ENCODE data around the gene RAP1GDS1.
"Not testable (repeated sequence)": the region's sequence is repeated elsewhere in the genome, so short reads cannot be mapped to it uniquely, and the experiment has no call there.

The RAP1GDS1 gene

GRCh38 chr4:98446499-98447375 lies 185.6 kb downstream of the RAP1GDS1 start:
- no peak for DNase-seq

DNA sequence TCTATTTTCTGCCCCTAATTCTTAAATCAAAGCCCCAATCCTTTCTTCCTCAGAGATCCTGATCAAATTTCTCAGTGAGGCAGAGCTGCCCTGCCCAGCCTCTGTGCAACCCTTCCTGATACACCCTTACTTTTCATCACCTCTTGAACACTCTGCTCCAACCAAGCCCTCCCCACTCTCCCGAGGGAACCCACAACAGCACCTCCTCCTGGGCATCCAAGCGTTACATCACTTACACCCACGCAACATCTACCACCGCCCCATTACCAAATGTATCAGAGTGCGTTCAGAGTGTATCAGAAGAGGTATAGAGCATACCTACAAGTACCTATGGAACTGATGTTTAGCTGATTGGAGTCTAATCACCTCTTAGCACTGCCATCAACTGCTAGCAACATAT lies 186.5 kb downstream of the RAP1GDS1 start:
- no peak for DNase-seq

DNA sequence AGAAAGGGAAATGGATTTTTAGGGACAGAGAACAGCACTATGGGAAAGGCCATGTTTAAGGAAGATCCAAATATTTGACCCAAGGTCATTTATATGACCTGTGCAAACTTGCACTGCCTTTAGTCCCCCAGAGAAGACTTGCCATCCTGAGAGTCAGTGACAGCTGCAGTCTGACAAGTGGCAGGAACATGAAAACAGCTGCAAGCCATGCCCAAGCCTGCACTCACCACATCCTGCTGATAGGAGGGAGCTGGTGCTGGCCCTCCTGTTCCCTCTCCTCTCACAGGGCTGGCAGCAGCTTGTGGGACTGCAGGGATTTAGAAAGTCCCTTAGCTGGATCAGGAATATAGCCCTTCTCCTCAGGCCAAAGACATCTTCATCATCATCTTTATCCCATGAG lies 187.7 kb downstream of the RAP1GDS1 start:
- DNase-seq: no peak

- DNase-seq: no peak
Observed at GRCh38 chr4:98452091-98452490, 190.9 kb downstream of the RAP1GDS1 start.

DNA sequence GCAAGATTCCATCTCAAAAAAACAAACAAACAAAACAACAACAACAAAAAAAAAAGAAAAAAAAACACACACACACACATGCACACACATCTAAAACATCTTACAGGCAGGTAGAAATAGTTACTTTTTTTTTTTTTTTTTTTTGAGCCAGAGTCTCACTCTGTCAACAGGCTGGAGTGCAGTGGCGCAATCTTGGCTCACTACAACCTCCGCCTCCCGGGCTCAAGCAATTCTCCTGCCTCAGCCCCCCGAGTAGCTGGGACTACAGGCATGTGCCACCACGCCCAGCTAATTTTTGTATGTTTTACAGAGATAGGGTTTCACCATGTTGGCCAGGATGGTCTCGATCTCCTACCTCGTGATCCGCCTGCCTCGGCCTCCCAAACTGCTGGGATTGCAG lies 196.2 kb downstream of the RAP1GDS1 start:
- DNase-seq: not testable (repeated sequence)

DNA sequence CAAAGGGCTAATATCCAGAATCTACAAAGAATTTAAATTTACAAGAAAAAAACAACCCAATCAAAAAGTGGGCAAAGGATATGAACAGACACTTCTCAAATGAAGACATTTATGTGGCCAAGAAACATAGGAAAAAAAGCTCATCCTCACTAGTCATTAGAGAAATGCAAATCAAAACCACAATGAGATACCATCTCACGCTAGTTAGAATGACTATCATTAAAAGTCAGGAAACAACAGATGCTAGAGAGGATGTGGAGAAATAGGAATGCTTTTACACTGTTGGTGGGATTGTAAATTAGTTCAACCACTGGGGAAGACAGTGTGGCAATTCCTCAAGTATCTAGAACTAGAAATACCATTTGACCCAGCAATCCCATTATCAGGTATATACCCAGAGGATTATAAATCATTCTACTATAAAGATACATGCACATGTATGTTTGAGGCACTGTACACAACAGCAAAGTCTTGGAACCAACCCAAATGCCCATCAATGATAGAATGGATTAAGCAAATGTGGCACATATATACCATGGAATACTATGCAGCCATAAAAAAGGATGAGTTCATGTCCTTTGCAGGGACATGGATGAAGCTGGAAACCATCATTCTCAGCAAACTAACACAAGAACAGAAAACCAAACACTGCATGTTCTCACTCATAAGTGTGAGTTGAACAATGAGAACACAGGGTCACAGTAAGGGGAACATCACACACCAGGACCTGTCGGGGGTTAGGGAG lies 200.1 kb downstream of the RAP1GDS1 start:
- DNase-seq: not testable (repeated sequence)

GRCh38 chr4:98462487-98462886 lies 201.3 kb downstream of the RAP1GDS1 start:
- no peak for DNase-seq

DNA sequence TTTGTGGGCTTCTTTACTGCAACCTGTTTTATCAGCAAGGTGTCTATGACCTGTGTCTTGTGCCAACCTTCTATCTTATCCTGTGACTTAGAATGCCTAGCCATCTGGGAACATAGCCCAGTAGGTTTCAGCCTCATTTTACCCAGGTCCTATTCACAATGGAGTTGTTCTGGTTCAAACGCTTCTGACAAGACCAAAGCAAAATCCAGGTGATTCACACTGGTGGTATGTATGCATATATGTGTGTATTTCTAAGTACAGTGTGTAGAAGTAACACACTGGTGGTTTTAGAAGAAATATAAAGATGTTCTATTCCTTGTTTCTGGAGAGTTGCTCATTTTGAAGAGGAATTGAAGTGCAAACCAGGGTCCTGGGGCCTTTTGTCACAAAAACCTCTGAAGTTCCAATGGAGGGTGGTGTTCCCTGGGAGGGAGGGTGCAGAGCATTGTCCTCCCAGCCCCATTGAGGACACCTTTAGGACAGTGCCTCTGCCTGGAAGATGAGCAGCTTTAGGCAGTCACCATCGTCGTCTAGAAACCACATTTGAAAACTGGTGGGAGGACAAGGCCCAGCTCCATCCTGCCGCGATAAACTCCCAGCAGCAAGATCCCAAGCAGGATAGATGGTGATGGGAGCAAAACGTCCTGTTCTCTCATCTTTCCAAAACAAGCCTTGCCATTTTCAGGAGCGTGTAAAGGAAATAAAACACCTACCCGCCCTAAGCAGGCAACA lies 205.8 kb downstream of the RAP1GDS1 start:
- DNase-seq: no peak

- DNase-seq: peak; percentile 88
Observed at GRCh38 chr4:98467627-98468072, 206.5 kb downstream of the RAP1GDS1 start.

GRCh38 chr4:98468709-98469108 lies 207.5 kb downstream of the RAP1GDS1 start:
- no peak for DNase-seq

GRCh38 chr4:98469771-98470170 lies 208.6 kb downstream of the RAP1GDS1 start:
- DNase-seq: no peak

GRCh38 chr4:98470366-98470765 lies 209.2 kb downstream of the RAP1GDS1 start:
- DNase-seq: no peak

GRCh38 chr4:98470831-98471230 lies 209.6 kb downstream of the RAP1GDS1 start:
- DNase-seq: no peak

DNA sequence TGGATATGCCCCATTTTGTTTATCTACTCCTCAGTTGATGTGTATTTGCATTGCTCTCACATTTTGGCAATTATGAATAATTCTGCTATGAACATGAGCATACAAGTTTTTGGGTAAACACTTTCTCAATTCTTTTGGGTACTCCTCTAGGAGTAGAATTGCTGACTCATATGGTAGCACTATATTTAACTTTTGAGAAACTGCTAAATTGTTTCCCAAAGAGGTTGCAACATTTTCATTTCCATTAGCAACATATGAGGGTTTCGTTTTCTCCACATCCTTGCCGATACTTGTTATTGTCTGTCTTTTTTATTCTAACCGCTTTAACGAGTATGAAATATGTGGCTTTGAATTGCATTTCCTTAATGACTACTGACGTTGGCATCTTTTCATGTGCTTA lies 211.9 kb downstream of the RAP1GDS1 start:
- DNase-seq: no peak

- DNase-seq: no peak
Observed at GRCh38 chr4:98474408-98474844, 213.2 kb downstream of the RAP1GDS1 start.

DNA sequence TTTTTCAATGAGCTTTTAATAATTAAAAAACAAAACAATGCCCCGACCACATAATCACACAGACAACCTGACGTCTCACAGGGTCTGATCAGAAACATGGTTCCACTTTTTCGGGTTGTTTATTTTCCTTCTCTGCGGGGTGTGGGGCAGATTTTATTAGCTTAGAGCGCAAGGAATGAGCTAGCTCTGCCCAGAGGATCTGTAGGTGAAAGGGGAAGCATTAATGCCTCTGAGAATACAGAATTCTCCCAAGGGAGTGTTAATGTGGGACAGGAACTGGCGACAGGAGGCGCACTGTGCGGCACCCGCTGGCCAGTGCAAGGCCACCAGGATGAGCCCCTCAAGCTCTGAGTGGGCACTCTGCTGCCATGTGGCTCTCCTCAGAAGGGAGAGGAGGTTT lies 215.7 kb downstream of the RAP1GDS1 start:
- no peak for DNase-seq

GRCh38 chr4:98479590-98479989 lies 218.4 kb downstream of the RAP1GDS1 start:
- DNase-seq: not testable (repeated sequence)

GRCh38 chr4:98480535-98480934 lies 219.4 kb downstream of the RAP1GDS1 start:
- no peak for DNase-seq

GRCh38 chr4:98481167-98481566 lies 220.0 kb downstream of the RAP1GDS1 start:
- DNase-seq: no peak

DNA sequence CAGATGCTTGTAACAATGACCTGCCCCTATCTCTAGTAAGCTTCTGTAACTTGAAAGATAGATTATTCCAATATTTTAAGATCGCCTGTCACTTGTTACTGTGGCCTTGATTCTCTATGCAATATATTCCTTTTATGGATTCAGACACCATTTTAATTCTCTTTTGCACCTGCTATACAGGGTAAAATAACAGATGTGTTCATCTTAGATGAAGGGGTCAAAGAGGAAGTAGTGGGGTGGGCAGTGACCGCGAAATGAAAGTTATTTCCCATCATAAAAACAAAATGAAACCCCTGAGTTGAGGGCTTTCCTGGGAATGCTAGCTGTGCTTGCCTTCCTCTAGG lies 221.3 kb downstream of the RAP1GDS1 start:
- no peak for DNase-seq

GRCh38 chr4:98482847-98483806 lies 221.9 kb downstream of the RAP1GDS1 start:
- no peak for DNase-seq

- no peak for DNase-seq
Observed at GRCh38 chr4:98484031-98484430, 222.8 kb downstream of the RAP1GDS1 start.
